UCSD-AML1 (cell line): ENCODE data around the gene BCAS3.
A peak's percentile ranks its signal among the peaks of the same experiment; 100 is the strongest.

Experiments
- DNase-seq: peaks from one replicate; lab custom pipeline; 2025; ENCODE audit not compliant: unreplicated experiment; lab: John Stamatoyannopoulos, UW

The BCAS3 gene

DNA sequence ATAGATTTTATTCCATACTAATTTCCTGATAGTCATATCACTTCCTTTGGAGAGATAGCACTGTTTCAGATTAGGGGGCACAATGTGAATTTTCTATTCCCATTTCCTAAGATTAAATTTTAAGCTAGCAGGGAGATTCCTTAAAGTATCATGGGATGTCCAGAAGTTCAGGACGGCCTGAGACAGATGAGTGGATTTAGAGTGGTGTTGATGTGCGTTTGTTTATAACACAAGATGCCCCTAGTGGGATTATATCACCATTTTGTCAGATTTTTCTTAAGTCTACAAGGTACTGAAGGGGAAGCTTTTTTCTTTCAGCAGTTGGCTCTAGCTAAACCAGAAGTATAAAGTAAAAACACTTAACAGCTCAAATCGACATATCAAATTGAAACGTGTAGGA lies 538.4 kb downstream of the BCAS3 start:
- DNase-seq: no peak

DNA sequence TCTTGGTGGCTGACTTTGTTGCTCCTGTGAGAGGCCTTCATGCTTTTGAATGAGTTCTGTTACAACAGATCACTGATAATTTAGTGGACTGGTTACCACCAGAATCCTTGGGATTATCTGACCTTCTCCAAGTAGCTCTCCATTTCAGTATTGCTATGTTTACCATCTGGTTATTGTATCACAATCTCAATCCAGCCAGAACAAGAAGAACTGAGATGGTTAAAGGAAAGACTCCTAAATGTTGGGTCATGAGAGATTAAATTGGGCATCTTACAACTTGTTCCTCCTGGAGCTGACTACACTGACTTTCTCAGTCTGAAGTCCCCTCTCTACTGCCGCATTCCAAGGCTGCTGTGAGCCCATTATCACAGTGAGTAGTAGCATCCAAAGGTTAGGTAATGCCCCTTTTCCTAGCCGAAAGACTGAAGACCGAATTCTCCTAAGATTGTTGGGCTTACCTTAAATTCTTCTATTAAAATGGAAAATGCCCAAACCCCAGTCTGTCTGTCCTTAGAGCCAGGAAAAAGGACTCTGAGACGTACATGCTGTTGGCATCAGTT lies 540.3 kb downstream of the BCAS3 start:
- DNase-seq: no peak

DNA sequence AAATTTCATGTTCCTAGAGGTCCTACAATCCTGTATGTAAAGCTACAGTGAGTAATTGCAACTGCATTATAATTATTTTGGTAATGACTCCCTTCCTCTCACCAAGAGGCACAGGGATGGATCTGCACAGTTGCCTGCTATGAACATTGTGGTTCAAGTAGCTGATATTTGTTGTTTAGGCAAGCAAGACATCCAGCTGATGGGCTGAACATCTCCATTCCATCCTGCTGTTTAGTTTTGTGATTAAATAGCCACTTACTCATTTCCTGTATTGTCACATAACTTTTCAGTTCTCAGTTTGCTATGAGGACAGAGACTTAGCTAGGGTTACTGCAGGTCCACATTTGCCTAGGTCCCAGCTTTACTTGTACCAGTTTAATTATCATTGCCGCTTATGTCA lies 540.8 kb downstream of the BCAS3 start:
- DNase-seq: no peak

DNA sequence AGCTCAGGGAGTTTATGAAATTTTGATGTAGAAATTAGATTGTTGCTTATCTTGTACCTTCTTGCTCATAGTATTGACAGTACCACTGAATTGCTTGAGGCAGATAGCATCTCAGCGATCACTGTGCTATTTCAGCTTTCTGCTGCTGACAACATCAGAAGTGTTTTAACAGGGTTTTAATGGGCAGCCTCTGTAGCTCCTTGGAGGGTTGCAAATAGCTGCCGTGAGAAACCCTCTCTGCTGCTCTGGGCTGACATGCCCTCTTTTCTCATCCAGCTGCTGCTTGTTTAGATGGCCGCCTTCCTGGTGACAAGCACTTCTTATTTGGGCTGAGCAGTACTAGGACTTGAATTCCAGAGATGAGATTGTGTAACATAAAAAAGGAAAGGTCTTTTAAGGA lies 541.8 kb downstream of the BCAS3 start:
- DNase-seq: no peak

DNA sequence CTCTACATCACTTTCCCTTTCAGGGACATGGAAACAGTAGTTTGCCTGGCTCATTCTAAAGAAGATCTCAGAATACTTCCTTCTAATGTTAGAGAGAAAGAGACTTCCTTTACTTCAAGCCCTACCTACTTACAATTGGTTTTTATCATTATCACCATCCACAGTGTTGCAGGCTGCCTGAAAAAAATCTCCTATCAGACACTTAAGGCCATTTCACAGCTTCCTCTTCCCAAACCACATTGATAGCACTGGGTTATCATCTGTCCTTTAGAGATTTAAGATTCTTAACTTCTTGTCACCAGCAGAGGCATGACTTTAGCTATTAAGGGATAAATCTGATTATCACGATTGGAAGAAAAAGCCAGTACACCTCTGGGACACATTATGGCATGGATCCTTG lies 543.5 kb downstream of the BCAS3 start:
- DNase-seq: no peak

DNA sequence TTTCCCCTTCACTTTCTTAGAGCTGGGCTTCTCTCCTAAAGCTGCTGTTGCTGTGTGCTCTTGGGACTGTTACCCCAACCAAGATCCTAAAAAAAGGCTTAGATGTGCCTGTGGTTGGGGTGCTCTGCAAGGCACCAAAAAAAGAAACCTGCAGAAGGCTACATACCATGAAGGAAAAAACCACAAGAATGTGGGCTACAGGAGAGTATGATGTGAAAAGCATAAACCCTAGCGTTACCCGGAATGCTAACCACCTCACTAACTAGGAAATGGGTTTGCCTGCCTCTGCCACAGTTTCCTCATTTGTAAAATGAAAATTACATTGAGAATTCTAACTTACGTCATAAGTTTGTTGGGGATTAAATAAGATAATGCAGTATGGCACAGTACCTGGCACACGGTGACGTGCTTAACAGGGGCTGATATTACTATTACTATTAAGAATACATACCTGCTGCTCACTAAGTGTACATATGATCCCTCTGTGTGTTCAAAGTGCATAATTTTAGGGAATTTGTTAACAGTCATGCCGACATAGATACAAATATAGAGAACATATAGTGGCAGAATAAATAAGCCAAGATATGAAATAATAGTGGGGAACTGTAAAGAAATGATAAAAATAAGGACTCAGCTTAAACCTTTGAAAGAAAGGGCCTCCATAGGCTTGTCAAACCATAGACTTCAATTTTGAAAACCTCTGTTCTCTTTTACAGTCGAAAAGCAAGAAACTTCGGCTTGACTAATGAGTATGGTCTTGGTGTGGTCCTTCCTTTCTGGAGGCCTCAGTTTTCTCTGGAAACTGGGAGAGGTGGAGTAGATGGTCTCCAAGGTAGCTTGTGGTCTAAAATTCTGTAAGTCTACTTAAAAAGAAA lies 544.2 kb downstream of the BCAS3 start:
- peak; percentile 15 for DNase-seq

DNA sequence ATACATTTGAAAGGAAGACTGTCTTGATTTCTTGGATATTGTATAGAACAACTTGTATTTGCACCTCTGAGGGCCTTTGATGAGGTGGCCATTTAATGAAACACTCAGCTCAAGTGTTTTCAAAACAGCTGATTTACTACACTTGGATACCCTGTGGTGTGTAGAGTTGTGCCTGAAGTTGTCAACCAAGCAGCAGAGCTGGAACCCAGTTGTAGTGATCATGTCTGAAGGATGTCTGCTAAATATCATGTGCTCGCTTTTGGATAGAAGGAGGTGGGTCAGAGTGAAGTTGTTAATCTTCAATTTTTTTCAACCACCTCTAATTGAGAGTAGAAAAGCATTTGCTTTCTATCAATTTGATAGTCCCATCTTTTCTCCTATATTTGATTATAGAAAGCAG lies 546.1 kb downstream of the BCAS3 start:
- no peak for DNase-seq

DNA sequence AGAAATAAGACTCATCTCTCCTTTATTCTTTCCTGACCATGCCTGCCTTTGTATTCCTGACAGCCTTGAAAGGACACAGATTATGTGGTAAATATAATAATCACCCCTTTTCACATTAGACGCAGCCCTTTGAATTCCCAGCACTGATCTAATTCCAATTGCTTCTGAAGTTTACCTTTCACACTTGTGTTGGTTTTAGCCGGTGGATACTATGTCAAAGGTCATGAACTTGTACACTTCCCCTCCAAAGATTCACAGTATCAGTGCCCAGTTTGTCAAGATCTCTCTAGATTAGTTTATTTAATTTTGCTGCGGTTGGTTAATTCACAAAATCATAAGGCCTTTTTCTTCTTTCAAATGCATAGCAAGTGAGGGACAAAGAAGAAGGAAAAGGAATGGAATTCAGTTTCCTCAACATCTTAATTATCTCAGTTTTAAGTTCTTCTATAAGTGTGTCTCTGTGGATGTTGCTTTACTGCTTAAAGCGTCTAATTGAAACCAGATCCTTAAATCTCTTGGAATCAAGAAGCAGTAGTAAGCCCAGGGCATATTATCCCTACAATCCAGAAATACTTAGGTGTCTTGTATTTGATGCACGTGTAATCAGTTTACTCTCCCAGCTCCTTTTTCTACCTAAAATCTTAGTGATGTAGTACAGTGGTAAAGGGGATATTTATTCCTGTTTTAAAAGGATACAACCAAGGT lies 547.7 kb downstream of the BCAS3 start:
- no peak for DNase-seq

DNA sequence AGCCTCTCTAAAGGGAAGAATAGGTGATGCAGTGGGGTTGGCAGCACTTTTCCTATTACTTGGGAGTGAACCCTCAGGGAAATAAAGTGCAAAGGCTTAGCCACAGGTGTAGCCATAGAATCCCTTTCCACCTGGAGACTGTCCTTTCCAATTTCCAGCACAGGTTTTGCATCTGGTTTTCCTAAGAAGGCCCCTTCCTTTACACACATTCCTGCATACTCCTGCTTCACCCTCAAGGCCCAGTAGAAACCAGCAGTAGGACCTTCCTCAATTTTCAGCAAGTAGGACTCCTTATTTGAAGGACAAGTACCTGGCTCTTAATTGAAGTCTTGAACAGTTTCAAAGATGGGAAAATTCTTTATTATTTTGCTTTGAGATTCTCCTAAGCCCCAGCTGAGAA lies 550.2 kb downstream of the BCAS3 start:
- no peak for DNase-seq

DNA sequence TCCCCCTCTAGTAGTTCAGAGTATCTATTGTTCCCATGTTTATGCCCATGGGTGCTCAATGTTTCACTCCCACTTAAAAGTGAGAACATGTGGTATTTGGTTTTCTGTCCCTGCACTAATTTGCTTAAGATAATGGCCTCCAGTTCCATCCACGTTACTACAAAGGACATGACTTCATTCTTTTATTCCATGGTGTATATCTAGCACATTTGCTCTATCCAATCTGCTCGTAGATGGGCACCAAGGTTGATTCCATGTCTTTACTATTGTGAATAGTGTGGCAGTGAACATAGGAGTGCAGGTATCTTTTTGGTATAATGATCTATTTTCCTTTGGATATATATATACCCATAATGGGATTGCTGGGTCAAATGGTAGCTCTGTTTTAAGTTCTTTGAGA lies 552.8 kb downstream of the BCAS3 start:
- no peak for DNase-seq

DNA sequence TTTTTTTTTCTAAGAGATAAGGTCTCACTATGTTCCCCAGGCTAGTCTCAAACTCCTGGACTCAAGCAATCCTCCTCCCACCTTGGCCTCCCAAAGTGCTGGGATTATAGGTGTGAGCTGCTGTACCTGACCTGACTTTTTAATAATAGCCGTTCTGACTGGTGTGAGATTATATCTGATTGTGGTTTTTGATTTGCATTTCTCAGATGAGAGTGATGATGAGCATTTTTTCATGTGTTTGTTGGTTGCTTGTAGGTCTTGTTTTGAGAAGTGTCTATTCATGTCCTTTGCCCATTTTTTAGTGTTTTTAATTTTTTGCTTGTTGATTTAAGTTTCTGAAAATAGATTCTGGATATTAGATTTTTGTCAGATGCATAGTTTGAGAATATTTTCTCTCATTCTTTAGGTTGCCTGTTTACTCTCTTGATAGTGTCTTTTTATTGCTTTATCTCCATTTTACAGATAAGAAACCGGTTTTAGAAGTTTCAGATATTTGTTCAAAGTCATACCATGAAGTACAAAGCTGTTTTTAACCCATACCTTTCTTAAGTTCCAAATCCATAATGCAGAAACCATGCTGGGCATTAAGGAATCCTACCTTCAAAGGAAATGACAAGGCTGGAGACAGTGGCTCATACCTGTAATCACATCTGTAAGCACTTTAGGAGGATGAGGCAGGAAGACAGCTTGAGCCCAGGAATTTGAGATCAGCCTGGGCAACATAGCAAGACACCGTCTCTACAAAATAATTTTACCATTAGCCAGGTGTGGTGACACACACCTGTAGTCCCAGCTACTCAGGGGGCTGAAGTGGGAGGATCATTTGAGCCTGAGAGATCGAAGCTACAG lies 553.5 kb downstream of the BCAS3 start:
- no peak for DNase-seq

DNA sequence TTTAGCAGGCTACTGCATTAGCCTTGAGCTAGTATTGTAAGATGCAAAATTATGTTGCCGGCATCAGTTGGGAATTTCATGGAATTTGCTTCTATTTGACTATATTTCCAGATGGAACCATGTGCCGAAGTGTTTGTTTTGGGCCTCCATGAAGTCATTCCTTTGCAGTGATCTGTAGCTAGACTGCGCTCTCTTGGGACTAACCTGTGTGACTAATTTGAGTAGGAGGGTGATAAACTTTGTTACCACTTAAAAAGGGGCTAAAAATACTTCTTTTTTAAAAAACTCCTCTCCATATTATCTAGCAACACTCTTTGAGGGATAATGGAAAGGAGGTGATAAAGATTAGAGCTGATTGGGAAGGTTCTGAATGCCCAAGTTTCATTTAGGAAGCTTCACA lies 555.2 kb downstream of the BCAS3 start:
- DNase-seq: no peak

DNA sequence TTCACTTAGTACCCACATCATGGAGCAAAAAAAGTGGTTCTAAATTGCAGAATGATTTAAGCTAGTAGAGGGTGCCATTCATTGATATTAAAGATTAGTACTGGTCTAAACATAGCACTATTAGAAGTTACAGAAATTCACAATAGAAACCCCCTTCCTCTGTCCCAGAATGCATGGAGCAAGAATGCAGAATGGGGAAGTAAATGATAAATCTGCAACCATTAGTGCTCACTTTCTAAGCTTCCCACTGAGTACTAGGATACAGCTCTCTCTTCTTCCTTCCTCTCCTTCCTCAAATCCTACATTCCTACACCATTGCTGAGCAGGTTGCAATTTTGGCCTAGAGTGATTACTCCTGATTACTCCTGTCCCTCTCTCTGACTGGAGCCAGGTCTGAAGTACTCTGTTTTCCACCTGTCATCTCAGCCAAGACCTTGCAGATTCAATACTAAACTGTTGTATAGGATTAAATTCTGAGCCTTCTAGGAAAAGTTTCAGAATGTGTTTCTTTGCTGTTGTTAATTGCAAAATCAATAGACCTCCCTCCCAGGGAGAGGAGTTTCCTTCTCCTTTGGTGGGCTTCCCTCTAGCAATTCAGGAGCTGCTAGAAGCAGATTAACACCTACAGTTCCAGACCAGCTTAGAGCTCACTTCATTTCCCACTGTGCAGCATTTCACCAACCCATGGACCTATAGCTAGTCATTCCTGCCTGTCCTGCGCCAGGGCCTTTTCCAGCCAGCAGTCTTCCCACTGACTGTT lies 556.5 kb downstream of the BCAS3 start:
- no peak for DNase-seq

DNA sequence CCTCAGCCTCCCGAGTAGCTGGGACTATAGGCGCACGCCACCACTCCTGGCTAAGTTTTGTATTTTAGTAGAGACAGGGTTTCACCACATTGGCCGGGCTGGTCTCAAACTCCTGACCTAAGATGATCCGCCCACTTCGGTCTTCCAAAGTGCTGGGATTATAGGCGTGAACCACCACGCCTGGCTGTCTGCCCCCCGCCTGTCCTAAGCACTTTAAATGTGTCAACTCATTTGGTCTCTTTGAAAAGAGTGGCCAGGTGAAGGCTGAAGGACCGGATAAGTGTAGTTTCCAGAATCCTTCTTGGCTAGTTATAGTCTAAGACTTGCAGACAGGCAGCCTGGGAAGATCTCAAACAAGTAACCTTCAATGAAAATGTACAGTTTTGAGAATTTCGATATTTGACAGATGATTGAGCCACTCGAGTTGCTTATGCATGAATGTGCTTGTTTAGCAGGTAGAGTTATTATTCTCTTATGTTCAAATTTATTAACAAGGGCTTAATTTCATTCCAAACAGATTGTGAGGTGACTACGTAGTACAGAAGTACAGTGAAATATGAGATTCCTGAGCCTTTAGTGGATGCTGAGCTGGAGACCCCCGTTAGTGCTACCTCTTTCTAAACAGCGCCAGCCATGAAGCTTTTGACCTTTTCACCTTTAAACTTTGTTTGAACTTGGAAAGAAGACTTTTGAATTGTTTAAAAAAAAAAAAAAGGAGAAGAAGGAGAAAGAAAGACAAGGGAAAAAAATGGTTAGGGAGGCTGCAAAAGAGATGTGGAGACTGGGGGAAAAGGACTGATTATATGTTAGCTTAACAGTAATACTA lies 557.6 kb downstream of the BCAS3 start:
- DNase-seq: no peak

DNA sequence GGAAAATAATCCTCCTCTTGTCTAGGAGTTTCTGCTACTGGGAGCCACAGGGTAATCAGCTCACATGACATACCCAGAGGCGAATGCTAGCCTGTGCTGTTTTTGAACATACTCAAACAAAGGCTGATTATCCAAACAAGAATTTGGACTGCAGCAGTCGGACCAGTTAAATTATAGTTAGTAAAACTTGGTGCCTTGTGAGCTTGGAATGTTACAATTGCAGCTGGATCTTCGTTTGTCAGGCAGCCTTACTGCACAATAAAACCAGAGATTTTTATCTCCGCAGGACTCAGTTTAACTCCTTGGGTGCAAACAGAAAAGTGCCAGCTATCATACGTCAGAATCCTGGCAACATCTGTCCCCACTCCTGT lies 558.2 kb downstream of the BCAS3 start:
- DNase-seq: no peak

DNA sequence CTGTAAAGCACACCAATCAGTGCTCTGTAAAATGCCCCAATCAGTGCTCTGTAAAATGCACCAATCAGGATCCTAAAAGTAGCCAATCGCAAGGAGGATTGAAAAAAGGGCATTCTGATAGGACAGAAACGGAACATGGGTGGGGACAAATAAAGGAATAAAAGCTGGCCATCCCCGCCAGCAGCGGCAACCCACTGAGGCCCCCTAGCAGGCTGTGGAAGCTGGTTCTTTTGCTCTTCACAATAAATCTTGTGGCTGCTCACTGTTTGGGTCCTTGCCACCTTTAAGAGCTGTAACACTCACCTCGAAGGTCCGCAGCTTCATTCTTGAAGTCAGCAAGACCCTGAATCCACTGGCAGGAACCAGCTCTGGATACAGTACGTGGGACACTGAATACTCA lies 559.6 kb downstream of the BCAS3 start:
- DNase-seq: no peak

DNA sequence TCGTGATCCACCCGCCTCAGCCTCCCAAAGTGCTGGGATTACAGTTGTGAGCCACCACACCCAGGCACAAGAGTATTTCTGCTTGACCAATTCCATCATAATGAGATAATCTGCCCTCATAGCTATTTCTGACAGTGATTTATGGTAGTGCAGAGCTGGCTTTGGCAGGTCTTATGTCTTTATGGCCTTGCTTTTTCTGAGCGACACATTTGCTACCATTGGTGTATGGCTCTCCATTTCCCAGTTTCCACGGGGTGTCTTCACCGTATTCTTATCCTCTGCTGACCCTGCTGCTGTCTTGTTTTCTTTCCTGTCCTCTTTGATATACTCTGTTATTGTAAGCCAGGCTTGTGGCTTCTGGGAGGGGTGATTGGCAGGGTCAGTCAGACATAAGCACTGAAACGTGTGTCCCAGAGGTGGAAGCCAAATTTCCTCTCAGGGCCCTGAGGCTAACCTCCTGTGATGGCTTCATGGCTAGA lies 560.8 kb downstream of the BCAS3 start:
- no peak for DNase-seq

DNA sequence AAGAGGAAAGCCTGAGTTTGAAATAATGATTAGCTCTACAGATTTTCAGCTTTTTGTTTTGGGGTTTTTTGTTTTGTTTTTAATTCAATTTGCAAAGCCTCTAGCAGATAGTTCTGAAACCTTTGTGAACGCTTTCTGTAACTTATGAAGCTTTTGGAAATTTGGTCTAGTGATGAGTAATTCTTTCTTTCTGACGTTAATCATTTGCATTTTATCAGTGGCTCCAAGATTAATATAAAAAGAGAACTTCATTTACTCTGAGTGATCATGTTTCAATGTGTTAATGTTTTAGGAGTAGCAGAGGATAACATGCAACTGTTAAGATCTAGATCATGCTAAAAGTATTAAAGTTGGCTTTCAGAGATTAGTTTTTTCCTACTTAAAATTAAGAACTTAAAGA lies 561.7 kb downstream of the BCAS3 start:
- DNase-seq: no peak

DNA sequence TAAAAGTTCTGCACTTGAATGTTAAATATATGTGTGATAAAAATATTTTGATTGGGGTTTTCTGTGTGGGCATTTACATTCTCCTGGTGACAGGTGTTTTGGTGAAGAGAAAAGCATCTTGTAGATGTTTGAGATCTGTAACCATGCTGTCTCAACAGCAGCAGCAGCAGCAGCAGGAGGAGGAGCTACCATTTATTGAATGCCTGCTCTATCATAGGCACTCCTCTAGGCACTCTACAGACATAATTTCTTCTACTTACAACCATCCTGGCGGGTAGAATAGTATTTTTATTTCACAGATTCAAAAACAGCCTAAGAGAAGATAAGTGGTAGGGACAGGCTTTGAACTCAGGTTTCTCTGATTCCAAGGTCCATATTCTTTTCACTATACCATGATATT lies 562.3 kb downstream of the BCAS3 start:
- no peak for DNase-seq
